Endothelial cell (in vitro differentiated cells): ENCODE results near the gene OSBPL10. TPM values are rescaled to one million over a fixed set of nuclear protein-coding genes. Genes with fewer than 3 reads are reported as not detected.

ENCODE experiments used
- DNase-seq: peaks from one replicate; pipeline ENCODE4 v3.0.0; 2021; ENCODE audit warnings: low spot score
- H3K27ac Mint-ChIP-seq: one replicate; pipeline ENCODE4 v1.8.0; 2021; ENCODE audit warnings: mixed read lengths, inconsistent platforms; ENCODE audit not compliant: unreplicated experiment
- H3K27me3 Mint-ChIP-seq: one replicate; pipeline ENCODE4 v1.8.0; 2021; ENCODE audit warnings: mild to moderate bottlenecking, moderate library complexity, mixed read lengths, inconsistent platforms; ENCODE audit not compliant: unreplicated experiment
- H3K36me3 Mint-ChIP-seq: one replicate; pipeline ENCODE4 v1.8.0; 2021; ENCODE audit warnings: mild to moderate bottlenecking, low read depth, mixed read lengths, inconsistent platforms; ENCODE audit not compliant: unreplicated experiment
- H3K4me1 Mint-ChIP-seq: one replicate; pipeline ENCODE4 v1.8.0; 2021; ENCODE audit warnings: mild to moderate bottlenecking, mixed read lengths, inconsistent platforms; ENCODE audit not compliant: unreplicated experiment
- H3K4me3 Mint-ChIP-seq: one replicate; pipeline ENCODE4 v1.8.0; 2021; ENCODE audit warnings: mild to moderate bottlenecking, mixed read lengths, inconsistent platforms; ENCODE audit not compliant: unreplicated experiment
- H3K9me3 Mint-ChIP-seq: one replicate; pipeline ENCODE4 v1.8.0; 2021; ENCODE audit warnings: mixed read lengths, inconsistent platforms; ENCODE audit not compliant: unreplicated experiment
- total RNA-seq: library from RNA; stranded (reverse); fragmentation: NEBNext Ultra II Directional; extraction: Animal tissue kit (Norgen Biotek cat#: 25700); gene quantifications from one replicate; pipeline ENCODE4 v1.2.1, GENCODE V29; 2021; ENCODE audit not compliant: unreplicated experiment
- TF ChIP-seq, protein P1 (sequence below): fragments of 200-600 bp; sonication (generic); IDR thresholded peaks from one replicate; pipeline ENCODE4 v1.5.0; 2021; ENCODE audit warnings: antibody characterized with exemption; ENCODE audit not compliant: unreplicated experiment

OSBPL10 gene
- total RNA-seq, 1 donor from 2014 or later, result 61.0 TPM

DNA sequence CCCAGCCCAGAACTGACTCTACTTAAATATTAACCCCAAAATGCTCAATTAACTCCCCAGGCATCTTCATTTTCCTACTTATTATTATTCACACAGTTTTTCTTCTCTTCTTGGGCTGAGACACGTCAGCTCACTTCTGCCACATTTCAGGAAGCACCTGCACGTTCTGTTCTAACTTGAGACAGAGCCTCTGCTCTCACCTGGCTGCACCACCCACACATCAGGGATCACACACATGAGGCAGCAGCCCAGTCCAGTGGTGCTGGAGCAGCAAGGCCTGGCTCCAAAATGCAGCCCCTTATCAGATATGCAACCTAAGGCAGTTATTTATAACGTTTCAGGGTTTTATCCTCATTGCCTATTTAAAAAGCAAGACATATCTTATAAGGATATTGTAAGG lies 127.5 kb downstream of the OSBPL10 start:
- H3K27ac Mint-ChIP-seq, result no peak overlapping the region
- H3K4me1 Mint-ChIP-seq, result no peaks in the 10 kb centered on the region
- H3K36me3 Mint-ChIP-seq, result peaks cover 4% of the 10 kb centered on the region

DNA sequence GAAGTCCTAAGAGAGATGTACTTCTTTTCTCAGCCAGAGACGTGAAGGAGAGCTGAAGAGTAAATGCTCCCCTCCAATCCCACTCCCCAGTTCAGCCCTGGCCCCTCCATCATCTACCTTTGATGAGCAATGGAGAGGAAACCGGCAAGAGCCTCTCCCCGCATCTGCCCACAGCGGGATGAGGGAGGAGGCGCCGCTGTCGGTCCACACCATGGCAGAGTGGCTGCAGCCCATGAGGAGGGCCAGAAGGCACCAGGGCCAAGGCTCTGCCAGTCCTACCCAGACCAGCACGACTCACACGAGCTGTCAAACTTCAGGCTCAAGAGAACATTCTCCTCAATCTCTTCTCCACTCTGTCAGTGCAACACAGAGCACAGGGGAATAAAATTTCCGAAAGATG lies 129.8 kb downstream of the OSBPL10 start:
- Mint-ChIP-seq H3K4me1 (no peaks in the 10 kb centered on the region), H3K36me3 (peaks cover 7% of the 10 kb centered on the region), H3K27ac (no peak overlapping the region), H3K9me3 (no peaks in the 10 kb centered on the region), H3K4me3 (no peak overlapping the region), H3K27me3 (peaks cover 2% of the 10 kb centered on the region)
- no peak for DNase-seq
- TF ChIP-seq, protein P1, sequence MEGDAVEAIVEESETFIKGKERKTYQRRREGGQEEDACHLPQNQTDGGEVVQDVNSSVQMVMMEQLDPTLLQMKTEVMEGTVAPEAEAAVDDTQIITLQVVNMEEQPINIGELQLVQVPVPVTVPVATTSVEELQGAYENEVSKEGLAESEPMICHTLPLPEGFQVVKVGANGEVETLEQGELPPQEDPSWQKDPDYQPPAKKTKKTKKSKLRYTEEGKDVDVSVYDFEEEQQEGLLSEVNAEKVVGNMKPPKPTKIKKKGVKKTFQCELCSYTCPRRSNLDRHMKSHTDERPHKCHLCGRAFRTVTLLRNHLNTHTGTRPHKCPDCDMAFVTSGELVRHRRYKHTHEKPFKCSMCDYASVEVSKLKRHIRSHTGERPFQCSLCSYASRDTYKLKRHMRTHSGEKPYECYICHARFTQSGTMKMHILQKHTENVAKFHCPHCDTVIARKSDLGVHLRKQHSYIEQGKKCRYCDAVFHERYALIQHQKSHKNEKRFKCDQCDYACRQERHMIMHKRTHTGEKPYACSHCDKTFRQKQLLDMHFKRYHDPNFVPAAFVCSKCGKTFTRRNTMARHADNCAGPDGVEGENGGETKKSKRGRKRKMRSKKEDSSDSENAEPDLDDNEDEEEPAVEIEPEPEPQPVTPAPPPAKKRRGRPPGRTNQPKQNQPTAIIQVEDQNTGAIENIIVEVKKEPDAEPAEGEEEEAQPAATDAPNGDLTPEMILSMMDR, result no peak

More for the DNA sequence above, 127.5 kb downstream of the OSBPL10 start:
- Mint-ChIP-seq H3K27me3 (peaks cover 5% of the 10 kb centered on the region), H3K4me3 (no peak overlapping the region), H3K9me3 (no peaks in the 10 kb centered on the region)
- no peak for DNase-seq
- TF ChIP-seq, protein P1, result no peak

DNA sequence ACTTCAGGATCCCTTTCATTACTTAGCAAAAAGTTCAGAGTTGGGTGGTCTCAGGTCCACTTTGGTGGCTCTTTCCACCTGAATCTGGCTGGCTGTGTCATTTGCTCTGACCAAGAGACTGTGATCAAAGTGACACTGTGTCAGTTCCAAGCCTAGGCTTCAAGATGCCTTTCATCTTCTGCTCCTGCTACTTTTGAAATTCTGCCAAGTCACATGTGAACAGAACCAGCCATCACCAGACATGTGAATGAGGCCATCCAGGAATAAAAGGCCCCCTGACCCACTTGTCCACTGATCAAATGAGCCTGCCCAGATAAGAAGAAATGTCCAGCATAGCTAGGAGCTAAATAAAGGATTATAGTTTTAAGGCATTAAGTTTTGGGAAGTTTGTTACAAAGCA lies 132.2 kb downstream of the OSBPL10 start:
- no peaks in the 10 kb centered on the region for H3K4me1 Mint-ChIP-seq

DNA sequence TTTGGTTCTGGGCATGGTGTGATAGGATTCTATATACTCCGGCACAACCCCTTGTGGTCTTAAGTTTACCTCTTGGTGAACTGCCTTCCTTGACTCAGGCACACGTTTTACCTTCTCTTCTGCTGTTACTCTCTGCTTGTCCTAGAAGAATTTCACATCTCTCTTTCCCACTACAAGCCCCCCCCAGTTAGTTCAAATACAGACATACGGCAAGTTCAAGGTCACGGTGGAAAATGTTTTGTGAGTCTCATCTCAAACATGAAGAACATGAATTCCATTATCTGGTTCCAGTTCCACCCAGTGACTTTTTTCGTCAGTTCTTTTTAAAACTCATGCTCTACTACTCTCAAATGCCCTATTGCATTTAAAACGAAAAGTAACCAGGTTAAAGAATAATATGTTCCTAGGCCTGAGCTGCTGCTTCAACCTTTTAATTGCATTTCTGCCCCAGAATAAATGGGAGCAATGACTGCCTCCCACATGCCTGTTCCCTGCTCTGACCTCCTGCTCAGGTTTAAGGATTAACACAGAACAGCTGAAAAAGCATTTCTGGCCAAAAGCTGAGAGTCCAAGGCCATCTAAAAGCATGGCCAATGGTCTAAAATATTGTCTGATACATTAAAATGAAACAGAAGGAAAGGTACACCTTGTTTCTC lies 132.8 kb downstream of the OSBPL10 start:
- no peak for DNase-seq
- Mint-ChIP-seq H3K27ac (no peak overlapping the region), H3K36me3 (peaks cover 7% of the 10 kb centered on the region), H3K27me3 (peaks cover 2% of the 10 kb centered on the region), H3K9me3 (no peaks in the 10 kb centered on the region), H3K4me3 (no peak overlapping the region), H3K4me1 (peaks cover 4% of the 10 kb centered on the region)
- TF ChIP-seq, protein P1, result no peak

More for the DNA sequence above, 132.2 kb downstream of the OSBPL10 start:
- DNase-seq, result no peak
- Mint-ChIP-seq H3K36me3 (peaks cover 7% of the 10 kb centered on the region), H3K4me3 (no peak overlapping the region), H3K27me3 (peaks cover 2% of the 10 kb centered on the region), H3K27ac (no peak overlapping the region), H3K9me3 (no peaks in the 10 kb centered on the region)
- TF ChIP-seq, protein P1, result no peak

DNA sequence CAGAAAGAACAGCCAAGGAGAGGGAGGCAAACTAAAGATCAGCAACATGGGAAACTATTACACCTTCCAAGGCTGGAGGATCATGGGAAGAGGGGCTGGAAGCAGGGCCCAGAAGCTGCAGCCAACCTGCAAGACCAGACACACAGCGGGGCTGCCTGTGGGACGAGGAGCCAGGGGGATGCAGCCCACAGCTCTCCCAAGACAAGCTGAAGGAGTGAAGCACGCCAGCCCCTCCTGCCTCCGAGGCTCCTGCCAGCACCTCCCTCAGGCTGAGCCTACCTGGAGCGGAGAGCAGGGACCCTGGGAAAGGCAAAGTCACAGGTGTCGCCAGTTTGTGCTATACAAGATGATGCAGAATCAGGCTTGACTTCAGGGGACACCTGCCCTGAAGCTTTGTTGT lies 133.3 kb downstream of the OSBPL10 start:
- H3K4me3 Mint-ChIP-seq, result no peak overlapping the region
- H3K36me3 Mint-ChIP-seq, result peaks cover 7% of the 10 kb centered on the region
- no peak for DNase-seq
- no peak overlapping the region for H3K27ac Mint-ChIP-seq
- H3K27me3 Mint-ChIP-seq, result peaks cover 2% of the 10 kb centered on the region
- peaks cover 4% of the 10 kb centered on the region for H3K4me1 Mint-ChIP-seq
- H3K9me3 Mint-ChIP-seq, result no peaks in the 10 kb centered on the region
- TF ChIP-seq, protein P1, result no peak
